ENCODE results near the gene RPL4. TPM values are rescaled to one million over a fixed set of nuclear protein-coding genes. Genes with fewer than 3 reads are reported as not detected.

Gene RPL4
- total and polyA plus RNA-seq, 2 experiments from 2014 or later: 2,989 to 6,082 TPM

DNA sequence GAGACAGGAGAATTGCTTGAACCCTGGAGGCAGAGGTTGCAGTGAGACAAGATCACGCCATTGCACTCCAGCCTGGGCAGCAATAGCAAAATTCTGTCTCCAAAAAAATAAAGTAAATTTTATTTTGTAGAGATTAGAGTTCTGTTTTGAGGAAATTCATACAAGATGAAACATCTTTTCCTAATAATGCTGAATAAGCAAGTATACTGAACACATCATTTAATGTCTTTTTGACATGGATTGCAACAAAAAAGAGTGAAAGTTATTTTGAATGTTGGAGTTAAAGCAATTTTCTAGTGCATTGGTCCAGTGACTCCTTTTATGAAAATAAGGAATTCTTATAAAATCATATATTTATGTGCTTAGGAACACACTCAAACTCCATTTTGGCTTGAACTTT, 40.6 kb upstream of the RPL4 start:
- H3K4me1 ChIP-seq (ENCODE audit: insufficient read depth): no peaks in the 10 kb centered on the region
- H3K27ac ChIP-seq (ENCODE audit: low read depth): no peak overlapping the region
- 0 out of 2 replicates have a peak, but pooled peaks cover 3% of the 10 kb centered on the region for H4K20me1 ChIP-seq (replicated peaks; ENCODE audit: insufficient read depth)
- H3K36me3 ChIP-seq (ENCODE audit: insufficient read depth): peaks cover 41% of the 10 kb centered on the region; the same call in 1 of the 2 replicates
- no peaks in the 10 kb centered on the region for H3K9me2 ChIP-seq (ENCODE audit: insufficient read depth)
- no peaks in the 10 kb centered on the region for H3F3A ChIP-seq (replicated peaks; ENCODE audit: low read depth)
- H3K27ac Mint-ChIP-seq: no peak overlapping the region
- no peaks in the 10 kb centered on the region for H3K79me2 ChIP-seq (replicated peaks; ENCODE audit: insufficient read depth)
- no peak overlapping the region for H3K4me3 Mint-ChIP-seq
- H2AFZ ChIP-seq: no peak overlapping the region
- no peak for DNase-seq (ENCODE audit: low spot score)
- H3K27me3 Mint-ChIP-seq (ENCODE audit: insufficient read depth, low read depth, poor library complexity): no peaks in the 10 kb centered on the region
- TF ChIP-seq, protein P1, sequence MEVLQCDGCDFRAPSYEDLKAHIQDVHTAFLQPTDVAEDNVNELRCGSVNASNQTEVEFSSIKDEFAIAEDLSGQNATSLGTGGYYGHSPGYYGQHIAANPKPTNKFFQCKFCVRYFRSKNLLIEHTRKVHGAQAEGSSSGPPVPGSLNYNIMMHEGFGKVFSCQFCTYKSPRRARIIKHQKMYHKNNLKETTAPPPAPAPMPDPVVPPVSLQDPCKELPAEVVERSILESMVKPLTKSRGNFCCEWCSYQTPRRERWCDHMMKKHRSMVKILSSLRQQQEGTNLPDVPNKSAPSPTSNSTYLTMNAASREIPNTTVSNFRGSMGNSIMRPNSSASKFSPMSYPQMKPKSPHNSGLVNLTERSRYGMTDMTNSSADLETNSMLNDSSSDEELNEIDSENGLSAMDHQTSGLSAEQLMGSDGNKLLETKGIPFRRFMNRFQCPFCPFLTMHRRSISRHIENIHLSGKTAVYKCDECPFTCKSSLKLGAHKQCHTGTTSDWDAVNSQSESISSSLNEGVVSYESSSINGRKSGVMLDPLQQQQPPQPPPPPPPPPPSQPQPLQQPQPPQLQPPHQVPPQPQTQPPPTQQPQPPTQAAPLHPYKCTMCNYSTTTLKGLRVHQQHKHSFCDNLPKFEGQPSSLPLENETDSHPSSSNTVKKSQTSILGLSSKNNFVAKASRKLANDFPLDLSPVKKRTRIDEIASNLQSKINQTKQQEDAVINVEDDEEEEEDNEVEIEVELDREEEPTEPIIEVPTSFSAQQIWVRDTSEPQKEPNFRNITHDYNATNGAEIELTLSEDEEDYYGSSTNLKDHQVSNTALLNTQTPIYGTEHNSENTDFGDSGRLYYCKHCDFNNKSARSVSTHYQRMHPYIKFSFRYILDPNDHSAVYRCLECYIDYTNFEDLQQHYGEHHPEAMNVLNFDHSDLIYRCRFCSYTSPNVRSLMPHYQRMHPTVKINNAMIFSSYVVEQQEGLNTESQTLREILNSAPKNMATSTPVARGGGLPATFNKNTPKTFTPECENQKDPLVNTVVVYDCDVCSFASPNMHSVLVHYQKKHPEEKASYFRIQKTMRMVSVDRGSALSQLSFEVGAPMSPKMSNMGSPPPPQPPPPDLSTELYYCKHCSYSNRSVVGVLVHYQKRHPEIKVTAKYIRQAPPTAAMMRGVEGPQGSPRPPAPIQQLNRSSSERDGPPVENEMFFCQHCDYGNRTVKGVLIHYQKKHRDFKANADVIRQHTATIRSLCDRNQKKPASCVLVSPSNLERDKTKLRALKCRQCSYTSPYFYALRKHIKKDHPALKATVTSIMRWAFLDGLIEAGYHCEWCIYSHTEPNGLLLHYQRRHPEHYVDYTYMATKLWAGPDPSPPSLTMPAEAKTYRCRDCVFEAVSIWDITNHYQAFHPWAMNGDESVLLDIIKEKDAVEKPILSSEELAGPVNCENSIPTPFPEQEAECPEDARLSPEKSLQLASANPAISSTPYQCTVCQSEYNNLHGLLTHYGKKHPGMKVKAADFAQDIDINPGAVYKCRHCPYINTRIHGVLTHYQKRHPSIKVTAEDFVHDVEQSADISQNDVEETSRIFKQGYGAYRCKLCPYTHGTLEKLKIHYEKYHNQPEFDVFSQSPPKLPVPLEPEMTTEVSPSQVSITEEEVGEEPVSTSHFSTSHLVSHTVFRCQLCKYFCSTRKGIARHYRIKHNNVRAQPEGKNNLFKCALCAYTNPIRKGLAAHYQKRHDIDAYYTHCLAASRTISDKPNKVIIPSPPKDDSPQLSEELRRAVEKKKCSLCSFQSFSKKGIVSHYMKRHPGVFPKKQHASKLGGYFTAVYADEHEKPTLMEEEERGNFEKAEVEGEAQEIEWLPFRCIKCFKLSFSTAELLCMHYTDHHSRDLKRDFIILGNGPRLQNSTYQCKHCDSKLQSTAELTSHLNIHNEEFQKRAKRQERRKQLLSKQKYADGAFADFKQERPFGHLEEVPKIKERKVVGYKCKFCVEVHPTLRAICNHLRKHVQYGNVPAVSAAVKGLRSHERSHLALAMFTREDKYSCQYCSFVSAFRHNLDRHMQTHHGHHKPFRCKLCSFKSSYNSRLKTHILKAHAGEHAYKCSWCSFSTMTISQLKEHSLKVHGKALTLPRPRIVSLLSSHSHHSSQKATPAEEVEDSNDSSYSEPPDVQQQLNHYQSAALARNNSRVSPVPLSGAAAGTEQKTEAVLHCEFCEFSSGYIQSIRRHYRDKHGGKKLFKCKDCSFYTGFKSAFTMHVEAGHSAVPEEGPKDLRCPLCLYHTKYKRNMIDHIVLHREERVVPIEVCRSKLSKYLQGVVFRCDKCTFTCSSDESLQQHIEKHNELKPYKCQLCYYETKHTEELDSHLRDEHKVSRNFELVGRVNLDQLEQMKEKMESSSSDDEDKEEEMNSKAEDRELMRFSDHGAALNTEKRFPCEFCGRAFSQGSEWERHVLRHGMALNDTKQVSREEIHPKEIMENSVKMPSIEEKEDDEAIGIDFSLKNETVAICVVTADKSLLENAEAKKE (CRISPR knock-in tag; IDR thresholded peaks at IDR 0.05): no peak
- TF ChIP-seq, protein P2, sequence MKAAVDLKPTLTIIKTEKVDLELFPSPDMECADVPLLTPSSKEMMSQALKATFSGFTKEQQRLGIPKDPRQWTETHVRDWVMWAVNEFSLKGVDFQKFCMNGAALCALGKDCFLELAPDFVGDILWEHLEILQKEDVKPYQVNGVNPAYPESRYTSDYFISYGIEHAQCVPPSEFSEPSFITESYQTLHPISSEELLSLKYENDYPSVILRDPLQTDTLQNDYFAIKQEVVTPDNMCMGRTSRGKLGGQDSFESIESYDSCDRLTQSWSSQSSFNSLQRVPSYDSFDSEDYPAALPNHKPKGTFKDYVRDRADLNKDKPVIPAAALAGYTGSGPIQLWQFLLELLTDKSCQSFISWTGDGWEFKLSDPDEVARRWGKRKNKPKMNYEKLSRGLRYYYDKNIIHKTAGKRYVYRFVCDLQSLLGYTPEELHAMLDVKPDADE (IDR thresholded peaks at IDR 0.05): no peak
- TF ChIP-seq EZH2phosphoT487 (IDR thresholded peaks at IDR 0.05; ENCODE audit: unreplicated experiment) (no peak), JUNB (IDR thresholded peaks at IDR 0.05; ENCODE audit: unreplicated experiment) (no peak), CREB1 (CRISPR knock-in tag; IDR thresholded peaks at IDR 0.05; ENCODE audit: low read depth) (no peak), EZH2 (IDR thresholded peaks at IDR 0.05; ENCODE audit: low read depth, unreplicated experiment) (no peak), STAT1 (IDR thresholded peaks at IDR 0.05; ENCODE audit: unreplicated experiment) (no peak), POLR2AphosphoS5 (IDR thresholded peaks at IDR 0.05; ENCODE audit: low read depth) (no peak), ZNF331 (CRISPR knock-in tag; IDR thresholded peaks at IDR 0.05; ENCODE audit: low read depth) (no peak)
- TF ChIP-seq, protein P3, sequence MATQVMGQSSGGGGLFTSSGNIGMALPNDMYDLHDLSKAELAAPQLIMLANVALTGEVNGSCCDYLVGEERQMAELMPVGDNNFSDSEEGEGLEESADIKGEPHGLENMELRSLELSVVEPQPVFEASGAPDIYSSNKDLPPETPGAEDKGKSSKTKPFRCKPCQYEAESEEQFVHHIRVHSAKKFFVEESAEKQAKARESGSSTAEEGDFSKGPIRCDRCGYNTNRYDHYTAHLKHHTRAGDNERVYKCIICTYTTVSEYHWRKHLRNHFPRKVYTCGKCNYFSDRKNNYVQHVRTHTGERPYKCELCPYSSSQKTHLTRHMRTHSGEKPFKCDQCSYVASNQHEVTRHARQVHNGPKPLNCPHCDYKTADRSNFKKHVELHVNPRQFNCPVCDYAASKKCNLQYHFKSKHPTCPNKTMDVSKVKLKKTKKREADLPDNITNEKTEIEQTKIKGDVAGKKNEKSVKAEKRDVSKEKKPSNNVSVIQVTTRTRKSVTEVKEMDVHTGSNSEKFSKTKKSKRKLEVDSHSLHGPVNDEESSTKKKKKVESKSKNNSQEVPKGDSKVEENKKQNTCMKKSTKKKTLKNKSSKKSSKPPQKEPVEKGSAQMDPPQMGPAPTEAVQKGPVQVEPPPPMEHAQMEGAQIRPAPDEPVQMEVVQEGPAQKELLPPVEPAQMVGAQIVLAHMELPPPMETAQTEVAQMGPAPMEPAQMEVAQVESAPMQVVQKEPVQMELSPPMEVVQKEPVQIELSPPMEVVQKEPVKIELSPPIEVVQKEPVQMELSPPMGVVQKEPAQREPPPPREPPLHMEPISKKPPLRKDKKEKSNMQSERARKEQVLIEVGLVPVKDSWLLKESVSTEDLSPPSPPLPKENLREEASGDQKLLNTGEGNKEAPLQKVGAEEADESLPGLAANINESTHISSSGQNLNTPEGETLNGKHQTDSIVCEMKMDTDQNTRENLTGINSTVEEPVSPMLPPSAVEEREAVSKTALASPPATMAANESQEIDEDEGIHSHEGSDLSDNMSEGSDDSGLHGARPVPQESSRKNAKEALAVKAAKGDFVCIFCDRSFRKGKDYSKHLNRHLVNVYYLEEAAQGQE (IDR thresholded peaks at IDR 0.05; ENCODE audit: unreplicated experiment): no peak
- TF ChIP-seq, protein P4, sequence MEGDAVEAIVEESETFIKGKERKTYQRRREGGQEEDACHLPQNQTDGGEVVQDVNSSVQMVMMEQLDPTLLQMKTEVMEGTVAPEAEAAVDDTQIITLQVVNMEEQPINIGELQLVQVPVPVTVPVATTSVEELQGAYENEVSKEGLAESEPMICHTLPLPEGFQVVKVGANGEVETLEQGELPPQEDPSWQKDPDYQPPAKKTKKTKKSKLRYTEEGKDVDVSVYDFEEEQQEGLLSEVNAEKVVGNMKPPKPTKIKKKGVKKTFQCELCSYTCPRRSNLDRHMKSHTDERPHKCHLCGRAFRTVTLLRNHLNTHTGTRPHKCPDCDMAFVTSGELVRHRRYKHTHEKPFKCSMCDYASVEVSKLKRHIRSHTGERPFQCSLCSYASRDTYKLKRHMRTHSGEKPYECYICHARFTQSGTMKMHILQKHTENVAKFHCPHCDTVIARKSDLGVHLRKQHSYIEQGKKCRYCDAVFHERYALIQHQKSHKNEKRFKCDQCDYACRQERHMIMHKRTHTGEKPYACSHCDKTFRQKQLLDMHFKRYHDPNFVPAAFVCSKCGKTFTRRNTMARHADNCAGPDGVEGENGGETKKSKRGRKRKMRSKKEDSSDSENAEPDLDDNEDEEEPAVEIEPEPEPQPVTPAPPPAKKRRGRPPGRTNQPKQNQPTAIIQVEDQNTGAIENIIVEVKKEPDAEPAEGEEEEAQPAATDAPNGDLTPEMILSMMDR (conservative IDR thresholded peaks at IDR 0.05; ENCODE audit: low read depth in 2 of 2): no peak
- no peak overlapping the region for H3K4me2 ChIP-seq
- H3K36me3 Mint-ChIP-seq (ENCODE audit: low read depth): peaks cover 47% of the 10 kb centered on the region
- no peak for ATAC-seq
- H3K4me1 Mint-ChIP-seq: no peaks in the 10 kb centered on the region
- H3K9me3 Mint-ChIP-seq: no peaks in the 10 kb centered on the region
- no peak overlapping the region for H3K4me3 ChIP-seq
- no peaks in the 10 kb centered on the region for H3K27me3 ChIP-seq (ENCODE audit: insufficient read depth)
